HepG2 (cell line): Measurements from ENCODE around the gene RTN1. TPM values are rescaled to one million over a fixed set of nuclear protein-coding genes. Genes with fewer than 3 reads are reported as not detected.

Experiments
- ATAC-seq: fragments of 200-7000 bp; cut with Tn5 transposase; 3 replicates; pipeline ENCODE4 v1.9.1; 2020; ENCODE audit warnings: mild to moderate bottlenecking, moderate library complexity
- BruUV-seq: library from RNA; stranded (reverse); fragments of 400-500 nt; replicated peaks from 2 replicates; lab custom pipeline; 2021; lab: Mats Ljungman, UMichigan
- CTCF ChIA-PET: fragments of 300-600 bp; formaldehyde crosslinking; extraction: SDS; loops from one replicate; lab custom pipeline; 2021; ENCODE audit warnings: low total read pairs, inconsistent platforms, low intra/inter-chr PET ratio; lab: Yijun Ruan, JAX
- POLR2A ChIA-PET: fragments of 350-600 bp; sonication (Branson Sonifier 250); formaldehyde crosslinking; loops from one replicate; lab custom pipeline; 2020; ENCODE audit warnings: antibody characterized with exemption, inconsistent platforms; lab: Yijun Ruan, JAX
- DNase-seq: peaks from one replicate; pipeline ENCODE4 v3.0.0-alpha.2; 2015; ENCODE audit warnings: low spot score
- FAIRE-seq: peaks from 3 replicates; lab custom pipeline; 2011; peaks lifted over from hg19 to GRCh38; lab: Jason Lieb, UNC
- H2AFZ ChIP-seq: one replicate; pipeline ENCODE4 v1.6.1; 2011; ENCODE audit warnings: low read length, inconsistent platforms
- H3K27ac ChIP-seq: fragments of 300-600 bp; 3 replicates; pipeline ENCODE4 v1.8.0; 2011; ENCODE audit warnings: mixed run types, mild to moderate bottlenecking, mixed read lengths, low read length, inconsistent platforms; ENCODE audit not compliant: insufficient read depth; ENCODE audit errors: extremely low read length
- H3K27me3 ChIP-seq, 2 experiments: fragments of 200-600 bp in 1 of 2; 2 replicates in 1 of 2; 3 replicates in 1 of 2; pipeline versions ENCODE4 v1.6.0 to v1.8.0; 2011; ENCODE audit warnings: low read length in 2 of 2, mild to moderate bottlenecking in 2 of 2, moderate library complexity in 2 of 2, inconsistent platforms in 1 of 2; ENCODE audit not compliant: insufficient read depth in 2 of 2, control insufficient read depth in 1 of 2
- H3K36me3 ChIP-seq, 2 experiments: fragments of 200-600 bp in 1 of 2; replicated peaks in 1 of 2; 2 replicates in 1 of 2; 3 replicates in 1 of 2; pipeline versions ENCODE4 v1.5.1 to v1.8.0; 2011; ENCODE audit warnings: low read length in 2 of 2, inconsistent platforms in 1 of 2; ENCODE audit not compliant: insufficient read depth in 2 of 2, control insufficient read depth in 1 of 2
- H3K4me1 ChIP-seq: 2 replicates; pipeline ENCODE4 v1.5.1; 2012; ENCODE audit warnings: low read length, inconsistent platforms; ENCODE audit not compliant: insufficient read depth
- H3K4me2 ChIP-seq: 2 replicates; pipeline ENCODE4 v1.6.0; 2011; ENCODE audit warnings: low read depth, low read length, inconsistent platforms
- H3K4me3 ChIP-seq, 3 experiments: fragments of 200-600 bp in 1 of 3; sonication (generic), shearing (Covaris generic) in 1 of 3; replicated peaks in 1 of 3; 2 replicates each; pipeline ENCODE4 v1.5.1; 2011 to 2016; ENCODE audit warnings: low read length in 3 of 3, inconsistent platforms in 2 of 3, low read depth in 2 of 3, mild to moderate bottlenecking in 2 of 3, control low read depth in 1 of 3, mixed read lengths in 1 of 3; ENCODE audit not compliant: insufficient read depth in 1 of 3
- H3K79me2 ChIP-seq: one replicate; pipeline ENCODE4 v1.6.1; 2011; ENCODE audit warnings: low read length, inconsistent platforms; ENCODE audit not compliant: insufficient read depth
- H3K9ac ChIP-seq: 2 replicates; pipeline ENCODE4 v1.6.0; 2011; ENCODE audit warnings: mild to moderate bottlenecking, low read depth, low read length, inconsistent platforms; ENCODE audit not compliant: insufficient read depth
- H3K9me3 ChIP-seq: 2 replicates; pipeline ENCODE4 v1.5.1; 2012; ENCODE audit warnings: mild to moderate bottlenecking, low read length
- H4K20me1 ChIP-seq: 2 replicates; pipeline ENCODE4 v1.6.0; 2011; ENCODE audit warnings: inconsistent platforms, mild to moderate bottlenecking, low read length, moderate library complexity; ENCODE audit not compliant: insufficient read depth
- ISL2 ChIP-seq: sonication (generic); formaldehyde crosslinking; IDR thresholded peaks from 2 replicates; pipeline ENCODE4 v1.5.0; 2020; ENCODE audit warnings: missing genetic modification reagents
- KLF12 ChIP-seq: sonication (generic); formaldehyde crosslinking; IDR thresholded peaks from 2 replicates; pipeline ENCODE4 v1.4.0; 2020; ENCODE audit warnings: missing genetic modification reagents, borderline replicate concordance
- KLF13 ChIP-seq: sonication (generic); formaldehyde crosslinking; IDR thresholded peaks from 2 replicates; pipeline ENCODE4 v1.4.0; 2020; ENCODE audit warnings: mild to moderate bottlenecking, missing genetic modification reagents
- ZNF788 ChIP-seq: sonication (generic); formaldehyde crosslinking; IDR thresholded peaks from 2 replicates; pipeline ENCODE4 v1.5.0; 2020; ENCODE audit warnings: mild to moderate bottlenecking, missing genetic modification reagents, borderline replicate concordance
- WGBS: methylation state at CpG from one replicate; pipeline ENCODE4 v1.1.6; 2017; ENCODE audit warnings: low lambda C conversion rate; 5-methylcytosine and 5-hydroxymethylcytosine counted together
- in situ Hi-C: cut with HindIII; loops from 2 replicates; pipeline ENCODE4 v1.10.0; 2017; ENCODE audit warnings: low pct_unique_long_range_greater_than_20kb; ENCODE audit not compliant: extremely low pct_ligation_motif_present
- intact Hi-C: fragments of 100-400 bp; cut with micrococcal nuclease; formaldehyde crosslinking; loops from one replicate; pipeline ENCODE4 v1.10.0; 2022; ENCODE audit not compliant: unreplicated experiment
- polyA plus RNA-seq, 8 experiments: library from polyadenylated mRNA; depleted of rRNA in 3 of 8; stranded (reverse) in 7 of 8; unstranded in 1 of 8; fragments of >200 nt; fragmentation: Illumina TruSeq in 4 of 8; extraction: Trizol in 4 of 8; gene quantifications; 2 replicates each; pipeline versions ENCODE4 v1.2.1 to v1.2.3, GENCODE V29; 2011 to 2016; ENCODE audit warnings: low read depth in 4 of 8, missing spikeins in 1 of 8, mixed read lengths in 1 of 8; ENCODE audit not compliant: insufficient read depth in 1 of 8
- total RNA-seq, 5 experiments: library from RNA; depleted of rRNA; stranded (reverse); fragments of >200 nt; fragmentation: Illumina TruSeq; extraction: Trizol; gene quantifications; 2 replicates each; pipeline ENCODE4 v1.2.3, GENCODE V29; 2016; ENCODE audit warnings: low read depth in 1 of 5
- TF ChIP-seq, protein P1 (sequence below): IDR thresholded peaks from 2 replicates; pipeline ENCODE4 v1.6.1; 2016; ENCODE audit warnings: low read depth, missing genetic modification reagents, missing compliant biosample characterization
- TF ChIP-seq, protein P2 (sequence below): sonication (generic); formaldehyde crosslinking; IDR thresholded peaks from 2 replicates; pipeline ENCODE4 v1.5.1; 2020; ENCODE audit warnings: mild to moderate bottlenecking, missing genetic modification reagents, borderline replicate concordance

RTN1 gene
- total and polyA plus RNA-seq, 2 of the 13 experiments (the other 11 are each of a cell fraction or from before 2014, with no cell fraction given): 0.04 to 0.18 TPM

DNA sequence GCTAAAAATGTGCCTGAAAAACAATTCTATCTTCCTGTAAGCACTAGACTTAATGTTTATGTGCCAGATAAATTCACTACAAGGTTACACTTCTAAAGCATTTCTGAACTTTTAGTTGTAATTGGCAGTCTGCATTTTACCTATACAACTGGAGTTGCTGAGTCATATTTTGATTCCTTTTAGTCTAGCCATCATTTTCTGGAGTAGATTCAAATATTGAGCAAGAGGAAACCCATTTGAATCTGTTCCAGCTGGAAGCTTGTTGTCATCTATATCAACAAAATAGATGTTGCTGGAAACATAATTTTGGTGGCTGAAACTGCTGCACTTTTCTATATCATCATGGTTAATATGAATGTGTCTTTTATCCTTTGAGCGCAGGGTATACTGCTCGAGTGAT, 171.8 kb downstream of the RTN1 start (continued):
- TF ChIP-seq, protein P1, sequence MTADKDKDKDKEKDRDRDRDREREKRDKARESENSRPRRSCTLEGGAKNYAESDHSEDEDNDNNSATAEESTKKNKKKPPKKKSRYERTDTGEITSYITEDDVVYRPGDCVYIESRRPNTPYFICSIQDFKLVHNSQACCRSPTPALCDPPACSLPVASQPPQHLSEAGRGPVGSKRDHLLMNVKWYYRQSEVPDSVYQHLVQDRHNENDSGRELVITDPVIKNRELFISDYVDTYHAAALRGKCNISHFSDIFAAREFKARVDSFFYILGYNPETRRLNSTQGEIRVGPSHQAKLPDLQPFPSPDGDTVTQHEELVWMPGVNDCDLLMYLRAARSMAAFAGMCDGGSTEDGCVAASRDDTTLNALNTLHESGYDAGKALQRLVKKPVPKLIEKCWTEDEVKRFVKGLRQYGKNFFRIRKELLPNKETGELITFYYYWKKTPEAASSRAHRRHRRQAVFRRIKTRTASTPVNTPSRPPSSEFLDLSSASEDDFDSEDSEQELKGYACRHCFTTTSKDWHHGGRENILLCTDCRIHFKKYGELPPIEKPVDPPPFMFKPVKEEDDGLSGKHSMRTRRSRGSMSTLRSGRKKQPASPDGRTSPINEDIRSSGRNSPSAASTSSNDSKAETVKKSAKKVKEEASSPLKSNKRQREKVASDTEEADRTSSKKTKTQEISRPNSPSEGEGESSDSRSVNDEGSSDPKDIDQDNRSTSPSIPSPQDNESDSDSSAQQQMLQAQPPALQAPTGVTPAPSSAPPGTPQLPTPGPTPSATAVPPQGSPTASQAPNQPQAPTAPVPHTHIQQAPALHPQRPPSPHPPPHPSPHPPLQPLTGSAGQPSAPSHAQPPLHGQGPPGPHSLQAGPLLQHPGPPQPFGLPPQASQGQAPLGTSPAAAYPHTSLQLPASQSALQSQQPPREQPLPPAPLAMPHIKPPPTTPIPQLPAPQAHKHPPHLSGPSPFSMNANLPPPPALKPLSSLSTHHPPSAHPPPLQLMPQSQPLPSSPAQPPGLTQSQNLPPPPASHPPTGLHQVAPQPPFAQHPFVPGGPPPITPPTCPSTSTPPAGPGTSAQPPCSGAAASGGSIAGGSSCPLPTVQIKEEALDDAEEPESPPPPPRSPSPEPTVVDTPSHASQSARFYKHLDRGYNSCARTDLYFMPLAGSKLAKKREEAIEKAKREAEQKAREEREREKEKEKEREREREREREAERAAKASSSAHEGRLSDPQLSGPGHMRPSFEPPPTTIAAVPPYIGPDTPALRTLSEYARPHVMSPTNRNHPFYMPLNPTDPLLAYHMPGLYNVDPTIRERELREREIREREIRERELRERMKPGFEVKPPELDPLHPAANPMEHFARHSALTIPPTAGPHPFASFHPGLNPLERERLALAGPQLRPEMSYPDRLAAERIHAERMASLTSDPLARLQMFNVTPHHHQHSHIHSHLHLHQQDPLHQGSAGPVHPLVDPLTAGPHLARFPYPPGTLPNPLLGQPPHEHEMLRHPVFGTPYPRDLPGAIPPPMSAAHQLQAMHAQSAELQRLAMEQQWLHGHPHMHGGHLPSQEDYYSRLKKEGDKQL: no peak
- TF ChIP-seq KLF12 (CRISPR knock-in tag): no peak
- TF ChIP-seq, protein P2, sequence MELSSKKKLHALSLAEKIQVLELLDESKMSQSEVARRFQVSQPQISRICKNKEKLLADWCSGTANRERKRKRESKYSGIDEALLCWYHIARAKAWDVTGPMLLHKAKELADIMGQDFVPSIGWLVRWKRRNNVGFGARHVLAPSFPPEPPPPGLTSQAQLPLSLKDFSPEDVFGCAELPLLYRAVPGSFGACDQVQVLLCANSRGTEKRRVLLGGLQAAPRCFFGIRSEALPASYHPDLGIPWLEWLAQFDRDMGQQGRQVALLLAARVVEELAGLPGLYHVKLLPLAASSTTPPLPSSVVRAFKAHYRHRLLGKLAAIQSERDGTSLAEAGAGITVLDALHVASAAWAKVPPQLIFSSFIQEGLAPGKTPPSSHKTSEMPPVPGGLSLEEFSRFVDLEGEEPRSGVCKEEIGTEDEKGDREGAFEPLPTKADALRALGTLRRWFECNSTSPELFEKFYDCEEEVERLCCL (CRISPR knock-in tag): no peak
- TF ChIP-seq KLF13 (CRISPR knock-in tag): no peak
- no peak for TF ChIP-seq ZNF788

- TF ChIP-seq ISL2 (CRISPR knock-in tag): no peak
- Histone ChIP-seq H3K4me1 (no peaks in the 10 kb centered on the region), H3K9ac (no peak overlapping the region), H3K9me3 (peaks cover 13% of the 10 kb centered on the region; the same call in 1 of the 2 replicates), H3K4me2 (no peak overlapping the region), H2AFZ (no peak overlapping the region), H4K20me1 (no peaks in the 10 kb centered on the region), H3K27me3 (no peaks in the 10 kb centered on the region), H3K36me3 (no peaks in the 10 kb centered on the region), H3K27ac (no peak overlapping the region), H3K79me2 (no peaks in the 10 kb centered on the region), H3K4me3 (no peak overlapping the region)
- in situ Hi-C loops: no loop called here
- ChIA-PET POLR2A (no interaction called here), CTCF (no interaction called here)
- no TSS peak for BruUV-seq
- no peak for DNase-seq
- 3% methylated on average over 3 of the region's 5 CpGs for WGBS
- no peak for FAIRE-seq
- intact Hi-C loops: no loop called here
- no peak for ATAC-seq
Measured at GRCh38 chr14:59695198-59695597, 175.4 kb downstream of the RTN1 start.
